GM06990 (cell line): ENCODE results near the gene HBB.

Experiments
- DNase-seq: peaks from one replicate; pipeline ENCODE4 v3.0.0-alpha.2; 2011; ENCODE audit not compliant: insufficient read length; ENCODE audit errors: extremely low read depth
- H3K27me3 ChIP-seq: replicated peaks from 2 replicates; pipeline ENCODE4 v1.6.0; 2011; ENCODE audit warnings: low read length; ENCODE audit not compliant: control insufficient read depth, insufficient read depth
- H3K36me3 ChIP-seq: 2 replicates; pipeline ENCODE4 v1.5.1; 2011; ENCODE audit warnings: low read length; ENCODE audit not compliant: control insufficient read depth, insufficient read depth
- H3K4me3 ChIP-seq: replicated peaks from 2 replicates; pipeline ENCODE4 v1.5.1; 2011; ENCODE audit warnings: low read depth, mild to moderate bottlenecking, control low read depth, low read length
- TF ChIP-seq, protein P1 (sequence below): IDR thresholded peaks from 2 replicates; pipeline ENCODE4 v1.5.1; 2011; ENCODE audit warnings: low read length, control low read depth, mild to moderate bottlenecking, inconsistent platforms; ENCODE audit not compliant: insufficient read depth, poor library complexity, severe bottlenecking

HBB gene

DNA sequence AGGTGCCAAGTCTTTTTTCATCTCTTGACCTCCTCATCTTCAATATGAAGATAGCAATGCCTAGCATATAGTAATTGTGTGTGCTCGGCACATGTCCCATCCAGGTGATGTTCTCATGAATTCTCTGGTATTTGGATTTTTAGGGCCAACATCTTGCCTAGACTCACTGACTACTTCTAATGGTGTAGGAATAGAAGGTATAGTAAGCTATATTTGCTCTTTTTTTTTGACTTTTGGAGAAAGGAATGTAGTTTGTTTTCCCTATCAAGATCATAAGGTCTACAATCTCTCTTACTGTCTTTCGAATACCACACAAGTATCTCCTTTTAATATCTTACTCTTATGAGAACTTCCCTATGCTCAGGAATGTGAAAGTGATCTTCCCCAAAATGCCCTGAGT is 4.2 kb upstream of the HBB start:
- Histone ChIP-seq H3K27me3 (no peaks in the 10 kb centered on the region), H3K4me3 (no peak overlapping the region), H3K36me3 (no peaks in the 10 kb centered on the region)
- TF ChIP-seq, protein P1, sequence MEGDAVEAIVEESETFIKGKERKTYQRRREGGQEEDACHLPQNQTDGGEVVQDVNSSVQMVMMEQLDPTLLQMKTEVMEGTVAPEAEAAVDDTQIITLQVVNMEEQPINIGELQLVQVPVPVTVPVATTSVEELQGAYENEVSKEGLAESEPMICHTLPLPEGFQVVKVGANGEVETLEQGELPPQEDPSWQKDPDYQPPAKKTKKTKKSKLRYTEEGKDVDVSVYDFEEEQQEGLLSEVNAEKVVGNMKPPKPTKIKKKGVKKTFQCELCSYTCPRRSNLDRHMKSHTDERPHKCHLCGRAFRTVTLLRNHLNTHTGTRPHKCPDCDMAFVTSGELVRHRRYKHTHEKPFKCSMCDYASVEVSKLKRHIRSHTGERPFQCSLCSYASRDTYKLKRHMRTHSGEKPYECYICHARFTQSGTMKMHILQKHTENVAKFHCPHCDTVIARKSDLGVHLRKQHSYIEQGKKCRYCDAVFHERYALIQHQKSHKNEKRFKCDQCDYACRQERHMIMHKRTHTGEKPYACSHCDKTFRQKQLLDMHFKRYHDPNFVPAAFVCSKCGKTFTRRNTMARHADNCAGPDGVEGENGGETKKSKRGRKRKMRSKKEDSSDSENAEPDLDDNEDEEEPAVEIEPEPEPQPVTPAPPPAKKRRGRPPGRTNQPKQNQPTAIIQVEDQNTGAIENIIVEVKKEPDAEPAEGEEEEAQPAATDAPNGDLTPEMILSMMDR = no peak
- no peak for DNase-seq

DNA sequence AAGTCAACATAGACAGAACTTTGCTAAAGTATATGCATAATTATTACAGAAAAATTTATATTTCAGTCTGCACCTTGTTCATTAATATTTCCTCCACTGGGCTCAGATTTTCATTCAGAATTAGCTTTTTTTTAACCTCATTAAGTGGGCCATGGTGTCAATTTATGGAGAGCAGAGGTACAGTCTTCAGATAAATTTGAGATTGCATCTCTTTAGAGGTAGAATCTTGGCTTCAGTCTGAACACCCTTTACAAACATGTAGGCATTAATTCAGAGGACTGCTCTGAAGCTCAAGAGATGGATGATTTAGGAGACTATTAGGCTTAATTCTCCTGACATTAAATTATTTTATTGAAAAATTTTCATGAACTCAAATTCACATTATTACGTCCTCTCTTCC is 3.4 kb upstream of the HBB start:
- Histone ChIP-seq H3K27me3 (no peaks in the 10 kb centered on the region), H3K4me3 (no peak overlapping the region), H3K36me3 (no peaks in the 10 kb centered on the region)
- TF ChIP-seq, protein P1 = no peak
- DNase-seq = no peak

DNA sequence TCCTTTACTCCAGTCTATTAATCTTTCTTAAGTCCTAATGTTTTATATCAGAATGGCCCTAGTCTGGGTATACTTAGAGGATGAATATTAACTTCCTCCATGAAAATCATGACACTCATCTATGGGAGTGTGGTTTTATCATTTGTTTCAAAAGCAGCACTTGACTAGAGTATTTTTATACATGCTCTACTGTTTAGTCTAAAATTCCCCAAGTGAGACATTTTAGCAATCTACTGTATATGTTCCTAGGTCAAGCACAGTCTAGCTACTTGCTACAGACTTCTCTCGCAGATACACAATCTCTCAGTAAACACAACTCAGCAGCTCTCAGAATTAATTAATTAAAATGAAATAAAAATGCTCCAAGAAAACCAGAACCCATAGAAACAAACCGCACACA is 2.9 kb upstream of the HBB start:
- H3K27me3 ChIP-seq = no peaks in the 10 kb centered on the region
- H3K36me3 ChIP-seq = no peaks in the 10 kb centered on the region
- TF ChIP-seq, protein P1 = no peak
- no peak for DNase-seq
- no peak overlapping the region for H3K4me3 ChIP-seq

DNA sequence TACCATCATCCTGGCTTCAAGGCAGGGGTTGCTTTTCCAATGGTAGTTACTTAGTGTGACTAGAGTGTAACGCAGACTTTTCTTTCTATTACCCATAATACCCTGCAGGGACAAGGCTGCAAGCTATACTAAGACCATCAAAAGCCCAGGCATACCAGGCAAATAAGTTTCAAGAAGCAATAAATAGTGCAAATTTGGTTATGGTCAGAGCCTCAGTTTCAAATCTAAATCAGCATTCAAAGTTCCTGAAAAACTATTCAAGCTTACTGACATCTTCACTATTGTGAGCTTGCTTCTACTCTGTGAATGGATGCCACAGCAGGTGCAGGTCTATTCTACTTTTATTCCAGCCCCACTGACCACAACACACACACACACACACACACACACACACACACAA is 2.5 kb upstream of the HBB start:
- H3K36me3 ChIP-seq = no peaks in the 10 kb centered on the region
- H3K4me3 ChIP-seq = no peak overlapping the region
- DNase-seq = no peak
- TF ChIP-seq, protein P1 = no peak
- no peaks in the 10 kb centered on the region for H3K27me3 ChIP-seq

DNA sequence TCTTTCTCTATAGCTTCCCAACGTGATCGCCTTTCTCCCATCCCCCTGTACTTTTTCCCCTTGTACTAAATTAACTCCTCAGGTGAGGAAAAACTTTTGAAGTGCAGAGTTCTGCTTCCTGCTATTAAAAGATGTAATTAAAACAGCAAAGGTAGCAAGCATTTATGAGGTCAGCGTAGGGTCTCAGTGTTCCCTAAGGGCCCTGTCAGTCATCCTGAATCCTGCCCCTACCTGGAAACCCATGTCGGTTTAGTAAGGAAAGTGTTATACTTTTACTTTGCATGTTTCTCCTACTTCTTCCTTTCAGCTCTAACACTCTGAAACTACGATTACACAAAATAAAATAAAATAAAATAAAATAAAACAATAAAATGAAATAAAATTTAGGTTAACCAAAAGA is 1.3 kb upstream of the HBB start:
- TF ChIP-seq, protein P1 = no peak
- no peak for DNase-seq
- H3K36me3 ChIP-seq = no peaks in the 10 kb centered on the region
- H3K4me3 ChIP-seq = no peak overlapping the region
- no peaks in the 10 kb centered on the region for H3K27me3 ChIP-seq

DNA sequence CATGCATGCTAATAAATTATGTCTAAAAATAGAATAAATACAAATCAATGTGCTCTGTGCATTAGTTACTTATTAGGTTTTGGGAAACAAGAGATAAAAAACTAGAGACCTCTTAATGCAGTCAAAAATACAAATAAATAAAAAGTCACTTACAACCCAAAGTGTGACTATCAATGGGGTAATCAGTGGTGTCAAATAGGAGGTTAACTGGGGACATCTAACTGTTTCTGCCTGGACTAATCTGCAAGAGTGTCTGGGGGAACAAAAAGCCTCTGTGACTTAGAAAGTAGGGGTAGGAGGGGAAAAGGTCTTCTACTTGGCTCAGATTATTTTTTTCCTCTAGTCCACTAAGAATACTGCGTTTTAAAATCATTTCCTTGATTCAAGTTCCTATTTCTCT is 810 bp upstream of the HBB start:
- Histone ChIP-seq H3K27me3 (no peaks in the 10 kb centered on the region), H3K36me3 (no peaks in the 10 kb centered on the region), H3K4me3 (no peak overlapping the region)
- DNase-seq = no peak
- TF ChIP-seq, protein P1 = no peak
